GM11168 (cell line): ENCODE results near the gene XYLT1.
"Not testable (repeated sequence)": the region's sequence is repeated elsewhere in the genome, so short reads cannot be mapped to it uniquely, and the experiment has no call there.

Experiments
- in situ Hi-C: fragments of 300-500 bp; cut with MboI; formaldehyde crosslinking; loops from one replicate; pipeline ENCODE4 v1.12.0; 2022; ENCODE audit warnings: low sequenced_read_pairs; ENCODE audit not compliant: unreplicated experiment

Gene XYLT1

DNA sequence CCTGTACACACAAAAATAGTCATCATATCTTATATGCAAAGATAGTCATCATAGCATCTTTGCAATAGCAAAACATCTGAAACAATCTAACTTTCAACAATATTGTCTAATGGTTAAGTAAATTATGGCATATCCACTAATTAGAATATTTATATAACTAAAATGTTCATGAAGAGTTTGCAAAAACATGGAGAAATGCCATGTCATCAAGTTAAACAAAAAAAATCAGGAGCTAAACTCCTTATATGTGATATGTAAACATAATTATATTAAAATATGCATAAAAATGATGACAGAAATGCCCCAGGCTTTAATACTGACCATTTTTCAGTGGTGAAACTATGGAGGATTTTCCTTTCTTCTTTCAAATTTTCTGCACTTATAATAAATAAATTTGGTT lies 22.3 kb upstream of the XYLT1 start:
- in situ Hi-C loops = no loop called here

DNA sequence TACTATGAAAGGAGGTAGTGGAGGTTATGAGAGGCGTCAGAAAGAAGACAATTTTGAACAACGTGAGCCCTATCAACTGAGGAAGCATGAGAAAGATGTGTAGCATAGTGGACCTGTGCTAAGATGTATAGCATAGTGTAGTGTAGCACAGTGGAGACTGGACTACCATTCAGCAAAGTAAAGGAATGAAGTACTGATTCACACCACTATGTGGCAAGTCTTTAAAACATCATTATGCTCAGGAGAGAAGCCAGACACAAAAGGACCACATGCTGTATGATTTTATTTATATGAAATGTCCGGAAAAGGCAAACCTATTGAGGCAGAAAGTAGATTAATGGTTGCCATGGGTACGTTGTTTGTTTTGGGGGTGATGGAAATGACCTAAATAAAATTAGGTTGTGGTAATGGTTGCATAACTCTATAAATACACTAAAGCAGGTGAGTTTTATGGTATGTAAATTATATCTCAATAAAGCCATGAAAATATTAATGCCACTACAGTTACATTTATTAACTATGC lies 20.4 kb upstream of the XYLT1 start:
- in situ Hi-C loops = no loop called here

DNA sequence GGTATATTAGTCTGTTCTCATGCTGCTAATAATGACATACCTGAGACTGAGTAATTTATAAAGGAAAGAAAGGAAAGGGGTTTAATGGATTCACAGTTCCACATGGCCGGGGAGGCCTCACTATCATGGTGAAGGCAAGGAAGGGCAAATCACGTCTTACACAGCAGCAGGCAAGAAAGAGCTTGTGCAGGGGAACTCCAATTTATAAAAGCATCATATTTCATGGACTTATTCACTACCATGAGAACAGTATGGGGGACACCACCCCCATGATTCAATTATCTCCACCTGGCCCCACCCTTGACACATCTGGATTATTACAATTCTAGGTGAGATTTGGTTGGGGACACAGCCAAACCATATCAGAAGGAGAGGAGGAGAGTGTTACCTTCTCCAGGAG lies 17.7 kb upstream of the XYLT1 start:
- in situ Hi-C loops = no loop called here

DNA sequence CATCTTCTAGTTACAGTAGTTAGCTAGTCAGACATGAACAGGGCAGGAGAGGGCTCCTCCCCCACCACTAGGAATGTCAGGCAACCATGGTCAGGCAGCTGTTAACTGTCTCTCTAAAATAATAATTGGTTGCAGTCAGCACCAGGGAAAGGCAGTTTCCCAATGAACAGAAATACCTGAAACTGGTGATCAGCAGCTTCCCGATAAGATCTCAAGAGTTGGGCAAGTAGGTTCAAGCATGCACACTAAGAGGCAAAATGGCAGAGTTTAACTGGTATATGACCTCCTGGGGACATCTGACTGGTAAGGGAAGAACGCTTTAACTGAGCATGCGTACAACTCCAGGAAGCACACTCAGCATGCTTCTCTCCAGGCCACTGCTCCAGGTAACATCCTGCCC lies 12.6 kb upstream of the XYLT1 start:
- in situ Hi-C loops = no loop called here

DNA sequence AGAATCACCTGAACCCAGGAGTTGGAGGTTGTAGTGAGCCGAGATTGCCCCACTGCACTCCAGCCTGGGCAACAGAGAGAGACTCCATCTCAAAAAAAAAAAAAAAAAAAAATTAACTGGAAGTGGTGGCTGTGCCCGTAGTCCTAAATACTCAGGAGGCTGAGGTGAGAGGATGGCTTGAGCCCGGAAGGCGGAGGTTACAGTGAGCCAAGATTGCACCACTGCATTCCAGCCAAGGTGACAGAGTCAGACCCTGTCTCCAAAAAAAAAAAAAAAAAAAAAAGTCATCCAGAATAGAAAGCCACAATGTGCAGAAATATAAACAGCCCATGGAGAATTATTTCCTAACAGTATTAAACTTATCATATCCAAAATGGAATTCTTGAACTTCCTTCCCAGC lies 11.6 kb upstream of the XYLT1 start:
- in situ Hi-C loops = not testable (repeated sequence)

DNA sequence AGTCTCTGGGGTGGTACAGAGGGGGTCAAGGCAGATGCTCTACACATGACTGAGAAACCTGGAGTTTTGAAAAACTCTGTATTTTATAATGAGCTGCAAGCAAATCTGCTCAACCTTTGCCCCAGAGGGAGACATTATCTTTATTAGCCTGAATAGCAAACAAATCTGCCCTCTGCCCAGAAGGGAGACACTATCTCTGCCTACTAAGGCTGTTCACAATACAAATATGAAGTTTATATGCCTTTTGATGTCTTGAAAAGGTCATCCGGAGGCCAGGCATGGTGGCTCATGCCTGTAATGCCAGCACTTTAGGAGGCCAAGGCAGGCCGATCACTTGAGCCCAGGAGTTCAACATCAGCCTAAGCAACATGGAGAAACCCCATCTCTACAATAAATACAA lies 11.0 kb upstream of the XYLT1 start:
- in situ Hi-C loops = no loop called here

DNA sequence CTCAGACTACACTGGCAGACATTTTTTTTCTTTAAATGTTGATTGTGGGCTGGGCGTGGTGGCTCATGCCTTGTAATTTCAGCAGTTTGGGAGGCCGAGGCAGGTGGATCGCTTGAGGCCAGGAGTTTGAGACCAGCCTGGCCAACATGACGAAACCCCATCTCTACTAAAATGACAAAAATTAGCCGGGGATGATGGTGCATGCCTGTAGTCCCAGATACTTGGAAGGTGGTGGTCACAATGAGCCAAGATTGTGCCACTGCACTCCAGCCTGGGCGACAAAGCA lies 6.4 kb upstream of the XYLT1 start:
- in situ Hi-C loops = loop anchor here (5.0 kb wide), 1 partner anchor 125 kb away; no protein-coding TSS in a partner anchor

DNA sequence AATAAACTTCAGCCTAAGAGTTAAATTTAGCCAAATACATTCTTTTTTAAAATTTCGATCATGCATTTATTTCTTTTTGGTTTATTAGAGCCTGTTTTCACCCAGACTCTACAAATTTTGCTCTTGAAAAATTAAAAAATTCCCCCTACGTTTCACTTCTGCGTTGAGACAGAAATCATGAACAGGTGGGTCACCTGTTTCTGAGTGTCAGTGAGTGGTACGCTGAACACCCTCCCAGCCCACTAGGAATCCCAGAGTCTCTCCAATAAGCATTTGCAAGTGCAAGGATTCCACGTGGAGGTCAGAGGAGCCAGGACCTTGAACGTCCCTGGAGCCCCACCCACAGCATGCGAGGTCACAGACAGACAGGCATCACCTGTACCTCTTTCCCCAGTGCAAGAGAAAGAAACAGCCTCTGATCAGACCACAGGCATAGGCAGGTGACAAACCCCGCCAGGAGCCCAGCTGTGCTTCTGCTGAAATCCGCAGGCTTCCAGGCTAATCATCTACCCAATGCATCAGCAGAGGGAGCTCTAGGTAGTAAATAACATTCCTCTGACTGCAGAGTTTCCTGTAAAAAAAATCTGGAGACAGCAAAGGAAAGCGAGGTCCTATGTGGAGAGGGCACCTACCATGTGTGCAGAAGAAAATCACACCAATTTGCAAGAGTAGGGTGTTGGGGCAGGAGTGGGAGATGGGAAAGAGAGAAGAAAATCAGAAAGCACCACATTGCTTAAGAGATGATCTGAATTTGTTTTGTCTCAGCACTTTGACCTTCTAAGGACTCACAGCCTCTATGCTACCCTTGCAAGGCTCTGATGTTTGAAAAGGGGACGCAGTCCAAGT lies 5.9 kb upstream of the XYLT1 start:
- in situ Hi-C loops = loop anchor here (5.0 kb wide), 1 partner anchor 124 kb away; no protein-coding TSS in a partner anchor

DNA sequence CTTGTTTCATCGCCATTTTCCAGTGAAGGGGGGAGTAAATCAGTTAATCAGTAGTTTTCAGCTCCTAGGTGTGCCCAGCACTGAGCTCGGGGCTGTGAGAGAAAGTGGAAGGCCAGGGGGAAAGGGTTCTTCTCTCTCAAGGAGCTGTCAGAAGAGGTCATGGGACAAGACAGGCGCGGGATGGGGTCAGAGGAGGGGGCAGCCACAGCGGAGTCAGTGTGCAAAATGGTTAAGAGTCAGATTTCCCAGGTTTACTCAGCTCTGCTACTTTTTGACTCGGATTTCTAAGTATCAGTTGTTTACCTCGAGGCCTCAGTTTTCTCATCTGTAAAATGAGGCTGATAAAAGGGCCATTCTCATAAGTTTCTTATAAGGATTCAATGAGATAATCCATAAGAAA lies 4.3 kb upstream of the XYLT1 start:
- in situ Hi-C loops = loop anchor here (5.0 kb wide), 1 partner anchor 123 kb away; no protein-coding TSS in a partner anchor

DNA sequence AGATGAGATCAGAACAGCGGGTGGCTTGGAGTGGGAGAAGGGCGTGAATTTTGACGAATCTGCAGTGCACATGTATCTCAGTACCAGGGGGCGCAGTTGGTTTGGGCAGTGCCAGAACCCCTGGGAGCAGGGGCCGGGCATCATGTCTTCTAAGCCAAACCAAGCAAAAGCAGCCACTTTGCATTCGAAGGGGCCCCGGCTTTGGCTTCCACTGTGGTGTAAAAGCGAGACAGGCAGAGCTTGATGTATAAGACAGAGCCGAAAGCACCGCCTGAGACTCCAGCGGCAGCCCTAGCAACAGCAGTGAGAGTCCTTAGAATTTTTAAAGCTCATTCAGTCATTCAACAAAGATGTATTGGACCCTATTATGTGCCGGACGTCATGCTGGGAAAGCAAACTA lies 3.8 kb upstream of the XYLT1 start:
- in situ Hi-C loops = no loop called here

DNA sequence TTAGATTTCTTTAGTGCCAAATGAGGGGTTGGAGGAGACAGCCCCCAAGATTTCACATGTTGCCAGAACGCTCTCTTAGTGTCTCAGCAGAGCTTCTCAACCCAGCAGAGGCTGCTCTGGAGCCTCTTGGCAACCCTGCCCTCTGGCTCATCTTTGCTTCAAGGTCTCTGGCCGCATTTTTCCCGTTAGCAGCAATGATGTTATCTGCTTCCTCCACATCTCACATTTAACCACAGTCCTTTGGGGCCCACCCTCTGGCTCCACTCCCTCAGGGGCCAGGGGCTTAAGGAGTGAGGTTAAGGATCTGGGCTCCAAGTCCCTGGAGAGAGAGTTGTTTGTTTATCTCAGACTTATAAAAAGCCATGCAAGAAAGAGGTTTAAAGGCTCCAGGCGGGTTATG lies 3.3 kb upstream of the XYLT1 start:
- in situ Hi-C loops = no loop called here

DNA sequence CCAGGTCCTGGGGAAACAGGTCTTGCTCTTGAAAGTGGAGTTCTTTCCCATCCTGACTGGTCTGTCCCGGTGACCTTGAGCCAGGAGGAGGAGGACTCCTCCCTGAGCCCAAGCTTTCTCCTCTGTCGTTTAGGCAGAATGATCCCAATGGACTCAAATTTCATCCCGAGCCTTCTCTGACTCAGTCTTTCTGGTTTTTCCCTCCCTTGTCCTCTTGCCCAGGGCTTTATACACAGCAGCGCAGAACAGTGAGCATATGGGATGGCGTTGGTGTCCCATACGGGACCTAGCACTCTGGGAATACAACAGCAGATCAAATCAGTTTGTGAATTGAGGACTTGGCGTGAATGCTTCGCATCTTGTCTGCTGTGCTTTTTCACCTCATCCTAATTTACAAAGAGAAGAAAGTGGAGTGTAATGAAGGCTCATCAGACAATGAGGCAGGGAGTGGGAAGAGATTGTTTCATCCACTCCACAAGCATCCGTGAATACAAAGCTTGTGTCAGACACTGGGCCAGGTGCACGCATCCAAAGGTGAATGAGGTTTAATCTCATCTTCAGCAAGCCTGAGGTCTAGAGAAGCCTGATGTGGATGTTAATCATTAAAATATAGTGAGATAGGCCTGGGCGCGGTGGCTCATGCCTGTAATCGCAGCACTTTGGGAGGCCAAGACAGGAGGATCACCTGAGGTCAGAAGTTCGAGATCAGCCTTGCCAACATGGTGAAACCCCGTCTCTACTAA lies 1.1 kb upstream of the XYLT1 start:
- in situ Hi-C loops = no loop called here

DNA sequence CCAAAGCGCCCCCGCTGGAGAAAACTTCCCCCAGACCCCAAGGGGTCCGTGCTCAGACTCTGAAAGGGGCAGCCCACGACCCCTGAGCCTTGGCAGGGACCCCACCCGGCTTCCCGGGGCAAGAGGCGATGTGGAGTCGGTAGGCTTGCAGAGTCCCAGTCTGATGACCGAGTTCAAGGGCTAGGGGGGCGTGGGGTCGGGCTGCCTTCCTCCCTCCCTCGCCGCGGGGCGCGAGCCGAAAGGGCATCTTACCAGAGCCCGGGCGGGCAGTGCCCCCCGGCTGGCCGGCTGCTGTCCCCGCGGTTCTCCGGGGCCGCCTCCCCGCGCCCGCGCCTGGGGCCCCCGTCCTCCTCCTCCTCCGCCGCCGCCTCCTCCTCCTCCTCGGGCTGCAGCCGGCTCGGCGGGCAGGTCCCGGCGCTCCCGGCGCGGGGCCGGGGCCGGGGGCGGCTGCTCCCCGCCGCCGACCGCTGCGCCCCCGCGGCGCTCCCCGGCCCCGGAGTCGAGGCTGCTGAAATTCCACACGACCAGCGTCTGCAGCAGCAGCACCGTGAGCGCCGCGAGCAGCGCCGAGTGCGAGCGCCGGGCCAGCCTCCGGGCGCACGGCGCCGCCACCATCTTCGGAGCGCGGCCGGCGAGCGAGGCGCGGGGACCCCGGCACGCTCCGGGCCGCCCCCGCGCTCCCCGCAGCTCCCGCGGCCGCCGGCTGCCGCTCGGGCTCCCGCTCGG lies 415 bp downstream of the XYLT1 start:
- in situ Hi-C loops = no loop called here

DNA sequence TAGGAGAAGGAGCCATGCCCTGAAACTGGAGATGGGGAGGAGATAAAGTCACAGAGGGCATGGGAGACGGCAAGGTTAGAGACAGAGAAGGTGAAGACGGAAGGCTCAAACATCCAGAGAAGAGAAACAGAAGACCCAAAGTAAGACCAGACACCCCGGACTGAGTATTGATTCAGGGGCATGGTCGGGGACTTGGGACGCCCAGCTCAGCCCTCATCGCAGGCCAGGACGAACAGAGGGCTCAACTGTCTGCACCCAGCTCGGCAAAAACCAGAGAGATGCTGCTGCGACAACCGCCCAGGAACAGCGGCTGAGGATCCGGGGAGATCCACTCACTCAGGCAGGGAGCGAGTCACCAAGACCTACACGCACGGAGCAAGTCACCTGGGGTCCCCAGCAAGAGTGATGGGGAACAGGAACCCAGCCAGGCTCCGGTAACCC lies 999 bp downstream of the XYLT1 start:
- in situ Hi-C loops = no loop called here

DNA sequence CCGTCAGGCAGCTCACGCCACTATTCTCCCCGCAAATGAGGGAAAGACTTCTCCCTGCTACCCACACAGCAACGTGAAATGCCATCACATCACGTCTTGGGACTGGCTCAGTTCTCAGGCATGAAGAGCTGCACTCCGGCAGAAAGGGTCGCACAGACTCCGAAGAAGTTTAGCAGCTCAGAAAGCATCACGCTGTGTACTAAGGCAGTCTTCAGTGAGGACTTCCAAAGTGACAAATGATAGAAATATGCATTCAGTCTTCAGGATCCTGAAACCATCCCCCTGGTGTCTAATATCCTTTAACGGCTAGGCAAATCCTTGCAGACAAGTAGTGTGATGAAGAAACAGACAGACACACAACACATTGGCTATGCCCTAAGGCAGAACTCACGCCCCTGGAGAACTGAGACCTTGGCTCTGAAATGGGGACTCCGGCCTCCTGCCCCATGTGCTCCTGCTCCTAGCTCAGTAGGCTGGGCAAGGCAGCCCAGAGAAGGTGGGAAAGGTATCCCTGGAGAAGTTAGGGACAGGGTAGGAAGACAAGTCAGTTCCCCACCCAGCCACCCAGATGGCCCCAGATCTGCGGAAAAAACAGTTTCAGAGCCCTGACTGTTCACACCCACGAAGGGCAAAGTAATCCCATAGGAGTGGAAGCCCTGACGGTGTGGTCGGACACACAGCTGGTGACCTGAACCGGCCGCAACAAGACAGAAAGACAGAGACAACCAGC lies 1.6 kb downstream of the XYLT1 start:
- in situ Hi-C loops = no loop called here

DNA sequence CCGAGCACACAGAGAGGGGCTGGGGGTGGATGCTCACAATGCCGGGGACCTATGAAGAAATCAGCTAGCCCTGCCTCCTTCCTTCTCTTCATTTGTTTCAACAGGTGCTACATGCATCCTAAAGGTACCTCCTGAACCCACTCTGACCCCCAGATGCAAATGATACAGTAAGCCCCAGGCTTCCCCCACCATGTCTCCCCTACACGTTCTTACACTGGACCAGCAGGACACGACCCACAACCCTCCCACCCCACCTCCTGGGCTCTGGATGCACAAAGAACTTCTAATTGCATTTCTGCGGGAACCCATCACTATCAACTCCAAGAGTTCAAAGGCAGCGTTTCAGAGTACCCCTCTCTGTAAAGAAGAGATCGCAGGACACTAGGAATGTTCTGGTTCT lies 2.1 kb downstream of the XYLT1 start:
- in situ Hi-C loops = no loop called here

DNA sequence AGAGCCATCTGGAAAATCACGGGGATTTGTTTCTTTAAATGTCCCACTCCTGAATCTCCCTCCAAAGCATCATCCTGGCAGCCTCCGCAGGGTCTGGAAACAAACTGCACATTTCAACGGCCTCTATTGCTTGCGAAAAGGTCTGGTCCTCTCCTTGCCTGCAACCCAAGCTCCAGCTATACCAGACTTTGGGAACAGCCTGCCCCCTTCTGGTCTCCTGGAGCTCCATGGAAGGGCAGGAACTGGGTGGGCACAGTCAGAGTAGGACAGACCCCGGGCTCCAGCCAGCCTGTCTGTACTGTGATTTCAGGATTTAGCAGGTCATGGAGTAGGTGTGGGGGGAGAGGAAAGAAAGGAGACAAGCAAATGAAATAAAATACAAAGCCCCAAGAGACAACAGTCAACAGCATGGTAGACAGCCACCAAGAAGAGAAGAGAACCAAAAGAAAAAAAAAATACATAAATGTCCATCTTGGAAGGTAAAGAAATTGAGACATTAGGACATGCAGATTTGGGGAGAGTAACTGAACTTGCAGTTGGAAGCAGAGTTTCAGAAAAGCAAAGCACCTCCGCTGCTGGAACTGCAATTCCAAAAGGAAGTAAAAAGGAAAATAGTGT lies 2.7 kb downstream of the XYLT1 start:
- in situ Hi-C loops = no loop called here

DNA sequence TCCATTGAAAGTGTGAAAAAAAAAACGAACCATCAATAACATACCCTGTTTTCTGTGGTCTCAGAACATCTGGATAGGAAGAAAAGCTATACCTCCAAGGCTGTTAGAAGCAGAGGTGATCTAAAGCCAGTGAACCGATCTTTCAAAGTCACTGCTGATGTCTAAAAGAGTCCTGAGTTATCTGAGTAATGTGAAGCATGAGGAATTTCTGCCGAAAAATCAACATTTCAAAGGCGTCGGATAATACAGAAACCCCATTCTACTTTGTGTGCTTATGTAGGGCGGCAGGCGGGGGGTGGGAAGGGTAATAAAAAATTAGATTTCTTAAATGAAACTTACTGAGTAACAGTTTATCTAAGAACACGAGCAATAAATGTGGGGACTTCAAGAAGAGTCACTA lies 3.9 kb downstream of the XYLT1 start:
- in situ Hi-C loops = no loop called here

DNA sequence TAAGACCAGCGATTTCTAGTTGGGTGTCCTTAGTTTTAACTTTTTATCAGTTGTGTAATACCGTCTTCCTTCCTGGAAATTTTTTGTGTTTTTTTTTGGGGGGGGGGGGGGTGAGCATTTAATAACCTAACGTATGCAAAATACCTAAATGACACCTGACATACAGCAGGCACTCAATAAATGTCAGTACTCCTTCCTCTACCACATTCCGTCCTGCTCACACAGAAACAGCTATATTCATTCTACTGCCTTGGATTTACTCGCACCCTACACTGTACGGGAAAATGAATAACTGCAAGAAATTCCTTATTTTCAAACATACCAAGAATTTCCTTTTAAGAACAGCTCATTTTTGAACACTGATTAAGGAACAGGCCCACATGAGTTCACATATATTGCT lies 5.3 kb downstream of the XYLT1 start:
- in situ Hi-C loops = no loop called here

DNA sequence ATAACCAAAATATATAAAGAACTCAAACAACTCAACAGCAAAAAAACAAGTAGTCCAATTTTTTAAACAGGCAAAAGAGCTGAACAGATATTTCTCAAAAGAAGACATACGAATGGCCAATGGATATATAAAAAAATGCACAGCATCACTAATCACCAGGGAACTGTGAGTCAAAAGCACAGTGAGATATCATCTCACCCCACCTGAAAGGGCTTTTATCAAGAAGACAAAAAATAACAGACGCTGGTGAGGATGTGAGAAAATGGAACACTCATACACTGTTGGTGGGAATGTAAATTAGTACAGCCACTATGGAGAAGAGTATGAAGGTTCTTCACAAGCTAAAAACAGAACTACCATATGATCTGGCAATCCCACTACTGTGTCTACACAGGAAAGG lies 7.4 kb downstream of the XYLT1 start:
- in situ Hi-C loops = no loop called here
